HCT116 (cell line): ENCODE measurements around the gene IMPG2. TPM values are rescaled to one million over a fixed set of nuclear protein-coding genes. Genes with fewer than 3 reads are reported as not detected.

Source experiments
- ATAC-seq: fragments of 200-7000 bp; cut with Tn5 transposase; 2 replicates; pipeline ENCODE4 v1.9.1; 2020; ENCODE audit warnings: mild to moderate bottlenecking, moderate library complexity
- BruUV-seq: library from RNA; stranded (reverse); fragments of 400-500 nt; replicated peaks from 2 replicates; lab custom pipeline; 2021; lab: Mats Ljungman, UMichigan
- CTCF ChIA-PET: fragments of 300-600 bp; sonication (Branson Sonifier 250); formaldehyde crosslinking; loops from one replicate; lab custom pipeline; 2021; ENCODE audit warnings: antibody characterized with exemption; lab: Charles Lee
- POLR2A ChIA-PET: fragments of 300-600, 350-600 bp; sonication (Branson Sonifier 250); formaldehyde crosslinking; loops from one replicate; lab custom pipeline; 2021; ENCODE audit warnings: antibody characterized with exemption; lab: Charles Lee
- RAD21 ChIA-PET, 2 experiments: fragments of 300-600 bp; sonication (Branson Sonifier 250); formaldehyde crosslinking; loops; one replicate each; lab custom pipeline; 2023; ENCODE audit warnings: low total read pairs in 2 of 2; ENCODE audit not compliant: uncharacterized antibody in 2 of 2, unreplicated experiment in 2 of 2, low non-redundant PET in 1 of 2; lab: Charles Lee
- DNase-seq: peaks from one replicate; pipeline ENCODE4 v3.0.0-alpha.2; 2010; ENCODE audit warnings: low read depth, low spot score
- H2AFZ ChIP-seq: fragments of 200-600 bp; shearing (Covaris generic), sonication (generic); 2 replicates; pipeline ENCODE4 v1.6.1; 2017; ENCODE audit warnings: low read depth, mixed run types, mixed read lengths, antibody characterized with exemption, low read length; ENCODE audit not compliant: poor library complexity, severe bottlenecking
- H3K27ac ChIP-seq: 2 replicates; pipeline ENCODE4 v1.5.1; 2012; ENCODE audit warnings: low read depth, low read length
- H3K27me3 ChIP-seq: fragments of 200-600 bp; sonication (generic); 2 replicates; pipeline ENCODE4 v1.6.1; 2016; ENCODE audit warnings: mixed run types, low read length, mixed read lengths; ENCODE audit not compliant: insufficient read depth
- H3K36me3 ChIP-seq, 2 experiments: fragments of 200-500 bp in 1 of 2; fragments of 200-600 bp in 1 of 2; sonication (Bioruptor generic) in 1 of 2; sonication (generic) in 1 of 2; 2 replicates each; pipeline versions ENCODE4 v1.5.1 to v1.6.1; 2014 to 2016; ENCODE audit warnings: low read length in 2 of 2, inconsistent platforms in 1 of 2, mixed read lengths in 1 of 2, mixed run types in 1 of 2; ENCODE audit not compliant: insufficient read depth in 2 of 2, control insufficient read depth in 1 of 2
- H3K4me1 ChIP-seq, 2 experiments: fragments of 200-600 bp in 1 of 2; sonication (generic) in 1 of 2; 2 replicates each; pipeline versions ENCODE4 v1.5.1 to v1.6.1; 2012 to 2017; ENCODE audit warnings: low read length in 2 of 2, inconsistent platforms in 1 of 2, mild to moderate bottlenecking in 1 of 2, mixed read lengths in 1 of 2, mixed run types in 1 of 2, moderate library complexity in 1 of 2; ENCODE audit not compliant: insufficient read depth in 2 of 2, control insufficient read depth in 1 of 2
- H3K4me2 ChIP-seq: fragments of 200-600 bp; sonication (generic); 2 replicates; pipeline ENCODE4 v1.6.1; 2017; ENCODE audit warnings: mixed run types, low read length, mixed read lengths
- H3K4me3 ChIP-seq, 2 experiments: fragments of 200-600 bp in 1 of 2; sonication (generic) in 1 of 2; replicated peaks in 1 of 2; 2 replicates each; pipeline ENCODE4 v1.5.1; 2011 to 2016; ENCODE audit warnings: low read length in 2 of 2, control low read depth in 1 of 2, low read depth in 1 of 2, mild to moderate bottlenecking in 1 of 2, mixed read lengths in 1 of 2, mixed run types in 1 of 2
- H3K79me2 ChIP-seq: fragments of 200-600 bp; sonication (generic); 2 replicates; pipeline ENCODE4 v1.6.1; 2017; ENCODE audit warnings: mild to moderate bottlenecking, mixed run types, low read length, moderate library complexity, mixed read lengths; ENCODE audit not compliant: insufficient read depth
- H3K9ac ChIP-seq: fragments of 200-600 bp; sonication (generic); 2 replicates; pipeline ENCODE4 v1.6.1; 2016; ENCODE audit warnings: low read length, mixed read lengths
- H3K9me2 ChIP-seq: fragments of 200-600 bp; sonication (generic), shearing (Covaris generic); 2 replicates; pipeline ENCODE4 v1.6.1; 2017; ENCODE audit warnings: mixed run types, mild to moderate bottlenecking, moderate library complexity; ENCODE audit not compliant: insufficient read depth
- H3K9me3 ChIP-seq, 2 experiments: fragments of 200-500 bp in 1 of 2; fragments of 200-600 bp in 1 of 2; sonication (Bioruptor generic) in 1 of 2; sonication (generic) in 1 of 2; 2 replicates each; pipeline ENCODE4 v1.6.1; 2014 to 2017; ENCODE audit warnings: low read length in 2 of 2, mixed read lengths in 2 of 2, inconsistent platforms in 1 of 2, low read depth in 1 of 2, mild to moderate bottlenecking in 1 of 2, mixed run types in 1 of 2, moderate library complexity in 1 of 2; ENCODE audit not compliant: control insufficient read depth in 1 of 2, insufficient read depth in 1 of 2
- H4K20me1 ChIP-seq: fragments of 200-600 bp; sonication (generic), shearing (Covaris generic); 2 replicates; pipeline ENCODE4 v1.6.1; 2017; ENCODE audit warnings: mixed run types, mild to moderate bottlenecking, moderate library complexity; ENCODE audit not compliant: insufficient read depth
- CBX3 ChIP-seq: IDR thresholded peaks from 2 replicates; pipeline ENCODE4 v1.6.1; 2012; ENCODE audit warnings: low read depth
- EGR1 ChIP-seq: IDR thresholded peaks from 2 replicates; pipeline ENCODE4 v1.6.1; 2012; ENCODE audit warnings: low read depth
- EZH2 ChIP-seq: fragments of 200-600 bp; sonication (generic); IDR thresholded peaks from 2 replicates; pipeline ENCODE4 v1.6.1; 2017; ENCODE audit warnings: antibody characterized with exemption, mixed run types
- EZH2phosphoT487 ChIP-seq: fragments of 200-600 bp; IDR thresholded peaks from 2 replicates; pipeline ENCODE4 v1.6.1; 2018; ENCODE audit warnings: antibody characterized with exemption, borderline replicate concordance
- FOSL1 ChIP-seq: IDR thresholded peaks from 2 replicates; pipeline ENCODE4 v1.6.1; 2012; ENCODE audit warnings: low read depth
- JUND ChIP-seq: IDR thresholded peaks from 2 replicates; pipeline ENCODE4 v1.6.1; 2012
- REST ChIP-seq: IDR thresholded peaks from 2 replicates; pipeline ENCODE4 v1.6.1; 2012; ENCODE audit warnings: low read depth
- SIN3A ChIP-seq: IDR thresholded peaks from 2 replicates; pipeline ENCODE4 v1.6.1; 2012; ENCODE audit warnings: low read depth
- TCF7L2 ChIP-seq: IDR thresholded peaks from 2 replicates; pipeline ENCODE4 v1.7.0; 2011; ENCODE audit warnings: borderline replicate concordance, inconsistent platforms; ENCODE audit not compliant: insufficient read depth, insufficient read length; ENCODE audit errors: extremely low read depth
- YY1 ChIP-seq: IDR thresholded peaks from 2 replicates; pipeline ENCODE4 v1.6.1; 2011; ENCODE audit warnings: low read length, low read depth, moderate library complexity, mild to moderate bottlenecking; ENCODE audit not compliant: insufficient replicate concordance; ENCODE audit errors: extremely low read depth
- ZFX ChIP-seq: fragments of 450-650 bp; IDR thresholded peaks from 2 replicates; pipeline ENCODE4 v1.6.1; 2017
- intact Hi-C: fragments of 100-400 bp; cut with micrococcal nuclease; formaldehyde crosslinking; loops from 2 replicates; pipeline ENCODE4 v1.10.0; 2022
- total RNA-seq: library from RNA; stranded (reverse); gene quantifications from one replicate; pipeline ENCODE4 v1.2.1, GENCODE V29; 2021; ENCODE audit not compliant: unreplicated experiment
- TF ChIP-seq, protein P1 (sequence below): IDR thresholded peaks from 2 replicates; pipeline ENCODE4 v1.6.1; 2011; ENCODE audit warnings: mild to moderate bottlenecking, low read length, moderate library complexity; ENCODE audit not compliant: insufficient replicate concordance; ENCODE audit errors: extremely low read depth
- TF ChIP-seq, protein P2 (sequence below), 3 experiments: fragments of 200-600 bp in 1 of 3; sonication (generic) in 1 of 3; IDR thresholded peaks in 2 of 3; conservative IDR thresholded peaks in 1 of 3; 2 replicates each; pipeline ENCODE4 v1.5.1; 2012 to 2017; ENCODE audit warnings: low read depth in 2 of 3, low read length in 2 of 3, antibody characterized with exemption in 1 of 3, borderline replicate concordance in 1 of 3, control low read depth in 1 of 3, mild to moderate bottlenecking in 1 of 3, mixed read lengths in 1 of 3, mixed run types in 1 of 3, moderate library complexity in 1 of 3; ENCODE audit not compliant: insufficient read depth in 1 of 3
- TF ChIP-seq, protein P3 (sequence below): IDR thresholded peaks from 2 replicates; pipeline ENCODE4 v1.6.1; 2012

Gene IMPG2
- total RNA-seq, 1 experiment from 2014 or later = 0.20 TPM

- ChIA-PET CTCF (no interaction called here), POLR2A (no interaction called here), RAD21 (no interaction called here)
- ATAC-seq (no peak), DNase-seq (no peak)
- no peak for TF ChIP-seq SIN3A
- TF ChIP-seq EGR1 = no peak
- TF ChIP-seq, protein P1, sequence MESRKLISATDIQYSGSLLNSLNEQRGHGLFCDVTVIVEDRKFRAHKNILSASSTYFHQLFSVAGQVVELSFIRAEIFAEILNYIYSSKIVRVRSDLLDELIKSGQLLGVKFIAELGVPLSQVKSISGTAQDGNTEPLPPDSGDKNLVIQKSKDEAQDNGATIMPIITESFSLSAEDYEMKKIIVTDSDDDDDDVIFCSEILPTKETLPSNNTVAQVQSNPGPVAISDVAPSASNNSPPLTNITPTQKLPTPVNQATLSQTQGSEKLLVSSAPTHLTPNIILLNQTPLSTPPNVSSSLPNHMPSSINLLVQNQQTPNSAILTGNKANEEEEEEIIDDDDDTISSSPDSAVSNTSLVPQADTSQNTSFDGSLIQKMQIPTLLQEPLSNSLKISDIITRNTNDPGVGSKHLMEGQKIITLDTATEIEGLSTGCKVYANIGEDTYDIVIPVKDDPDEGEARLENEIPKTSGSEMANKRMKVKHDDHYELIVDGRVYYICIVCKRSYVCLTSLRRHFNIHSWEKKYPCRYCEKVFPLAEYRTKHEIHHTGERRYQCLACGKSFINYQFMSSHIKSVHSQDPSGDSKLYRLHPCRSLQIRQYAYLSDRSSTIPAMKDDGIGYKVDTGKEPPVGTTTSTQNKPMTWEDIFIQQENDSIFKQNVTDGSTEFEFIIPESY = no peak
- no peak for TF ChIP-seq CBX3
- no peak for TF ChIP-seq REST
- no peak for TF ChIP-seq ZFX
- no peak for TF ChIP-seq FOSL1
- TF ChIP-seq EZH2 = no peak
- TF ChIP-seq TCF7L2 = no peak
- TF ChIP-seq, protein P2, sequence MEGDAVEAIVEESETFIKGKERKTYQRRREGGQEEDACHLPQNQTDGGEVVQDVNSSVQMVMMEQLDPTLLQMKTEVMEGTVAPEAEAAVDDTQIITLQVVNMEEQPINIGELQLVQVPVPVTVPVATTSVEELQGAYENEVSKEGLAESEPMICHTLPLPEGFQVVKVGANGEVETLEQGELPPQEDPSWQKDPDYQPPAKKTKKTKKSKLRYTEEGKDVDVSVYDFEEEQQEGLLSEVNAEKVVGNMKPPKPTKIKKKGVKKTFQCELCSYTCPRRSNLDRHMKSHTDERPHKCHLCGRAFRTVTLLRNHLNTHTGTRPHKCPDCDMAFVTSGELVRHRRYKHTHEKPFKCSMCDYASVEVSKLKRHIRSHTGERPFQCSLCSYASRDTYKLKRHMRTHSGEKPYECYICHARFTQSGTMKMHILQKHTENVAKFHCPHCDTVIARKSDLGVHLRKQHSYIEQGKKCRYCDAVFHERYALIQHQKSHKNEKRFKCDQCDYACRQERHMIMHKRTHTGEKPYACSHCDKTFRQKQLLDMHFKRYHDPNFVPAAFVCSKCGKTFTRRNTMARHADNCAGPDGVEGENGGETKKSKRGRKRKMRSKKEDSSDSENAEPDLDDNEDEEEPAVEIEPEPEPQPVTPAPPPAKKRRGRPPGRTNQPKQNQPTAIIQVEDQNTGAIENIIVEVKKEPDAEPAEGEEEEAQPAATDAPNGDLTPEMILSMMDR (IDR thresholded peaks at IDR 0.05 in 2 of 3, conservative IDR thresholded peaks at IDR 0.05 in 1 of 3; ENCODE audit: borderline replicate concordance in 1 of 3, insufficient read depth in 1 of 3, low read depth in 2 of 3, low read length in 2 of 3) = no peak
- no peak for TF ChIP-seq JUND
- TF ChIP-seq, protein P3, sequence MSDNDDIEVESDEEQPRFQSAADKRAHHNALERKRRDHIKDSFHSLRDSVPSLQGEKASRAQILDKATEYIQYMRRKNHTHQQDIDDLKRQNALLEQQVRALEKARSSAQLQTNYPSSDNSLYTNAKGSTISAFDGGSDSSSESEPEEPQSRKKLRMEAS = no peak
- no peak for TF ChIP-seq EZH2phosphoT487
- TF ChIP-seq YY1 = no peak
- Histone ChIP-seq H3K9me2 (no peaks in the 10 kb centered on the region), H3K36me3 (no peaks in the 10 kb centered on the region), H2AFZ (no peak overlapping the region), H3K4me1 (no peaks in the 10 kb centered on the region), H3K9me3 (no peaks in the 10 kb centered on the region), H3K27me3 (no peaks in the 10 kb centered on the region), H3K9ac (no peak overlapping the region), H3K4me2 (no peak overlapping the region), H3K79me2 (no peaks in the 10 kb centered on the region), H3K4me3 (no peak overlapping the region), H3K27ac (no peak overlapping the region), H4K20me1 (no peaks in the 10 kb centered on the region)
- BruUV-seq = no TSS peak
- intact Hi-C loops = loop anchor here (10.0 kb wide), 1 partner anchor 434 kb away; no protein-coding TSS in a partner anchor
Observed at GRCh38 chr3:101200461-101200860, 119.9 kb downstream of the IMPG2 start.
